RWPE1 (cell line): ENCODE data around the gene LGR6.

ENCODE experiments used
- CTCF ChIA-PET: fragments of 350-600 bp; sonication (Branson Sonifier 250); formaldehyde crosslinking; extraction: SDS; loops from one replicate; lab custom pipeline; 2021; lab: Yijun Ruan, JAX
- POLR2A ChIA-PET: fragments of 400-600 bp; formaldehyde crosslinking; extraction: SDS; loops from one replicate; lab custom pipeline; 2020; ENCODE audit warnings: antibody characterized with exemption; ENCODE audit not compliant: low non-redundant PET; lab: Yijun Ruan, JAX
- DNase-seq: peaks from one replicate; pipeline ENCODE4 v3.0.0; 2012; ENCODE audit warnings: low spot score
- H3K27ac ChIP-seq: fragments of 450-650 bp; 2 replicates; pipeline ENCODE4 v1.5.1; 2017
- CTCF ChIP-seq: fragments of 450-650 bp; conservative IDR thresholded peaks from 2 replicates; pipeline ENCODE4 v1.5.1; 2017; ENCODE audit warnings: low read depth, mild to moderate bottlenecking

Gene LGR6

GRCh38 chr1:202247837-202248795 is 54.5 kb downstream of the LGR6 start:
- no peak for DNase-seq
- TF ChIP-seq CTCF = no peak
- peak overlapping the region; percentile 28 for H3K27ac ChIP-seq
- POLR2A ChIA-PET = interaction anchor here (0.6 kb wide), 1 partner anchor 86 kb away, joined by 3 read pairs; no protein-coding TSS in a partner anchor
- CTCF ChIA-PET = interaction anchor here (0.5 to 1.4 kb wide), 7 partner anchors 11 to 383 kb away, joined by 3 to 7 read pairs (median 4); partner anchors contain the start of gene LGR6

GRCh38 chr1:202248861-202249260 is 55.3 kb downstream of the LGR6 start:
- POLR2A ChIA-PET = no interaction called here
- no peak for TF ChIP-seq CTCF
- DNase-seq = no peak
- no peak overlapping the region for H3K27ac ChIP-seq
- CTCF ChIA-PET = interaction anchor here (0.5 to 1.3 kb wide), 5 partner anchors 11 to 68 kb away, joined by 3 to 6 read pairs (median 3); partner anchors contain the start of gene LGR6

GRCh38 chr1:202249436-202249835 is 55.8 kb downstream of the LGR6 start:
- ChIA-PET CTCF (interaction anchor here (0.6 to 1.3 kb wide), 2 partner anchors 56 to 68 kb away, joined by 3 to 4 read pairs; partner anchors contain the start of gene LGR6), POLR2A (no interaction called here)
- H3K27ac ChIP-seq = no peak overlapping the region; the same call in 1 of the 2 replicates
- no peak for DNase-seq
- TF ChIP-seq CTCF = no peak

GRCh38 chr1:202249846-202250245 is 56.2 kb downstream of the LGR6 start:
- ChIA-PET POLR2A (no interaction called here), CTCF (interaction anchor here (1.3 kb wide), 1 partner anchor 57 kb away, joined by 4 read pairs; the partner anchor contains the start of gene LGR6)
- TF ChIP-seq CTCF = no peak
- H3K27ac ChIP-seq = no peak overlapping the region; the same call in 1 of the 2 replicates
- no peak for DNase-seq

GRCh38 chr1:202250982-202251381 is 57.4 kb downstream of the LGR6 start:
- TF ChIP-seq CTCF = no peak
- H3K27ac ChIP-seq = no peak overlapping the region
- POLR2A ChIA-PET = no interaction called here
- DNase-seq = no peak
- CTCF ChIA-PET = interaction anchor here (0.6 to 1.1 kb wide), 3 partner anchors 16 to 492 kb away, joined by 3 to 7 read pairs (median 3); no protein-coding TSS in a partner anchor
